Fibroblast of skin of left quadriceps (primary cell): ENCODE measurements around the gene CCDC88B.

Experiments
- DNase-seq, 2 experiments: peaks; one replicate each; pipeline ENCODE4 v3.0.0-alpha.2; 2013; ENCODE audit warnings: low read depth in 2 of 2

The CCDC88B gene

GRCh38 chr11:64359712-64360445 lies 19.9 kb downstream of the CCDC88B start:
- DNase-seq: no peak

GRCh38 chr11:64360448-64360921 lies 20.5 kb downstream of the CCDC88B start:
- no peak for DNase-seq

GRCh38 chr11:64361659-64362058 lies 21.7 kb downstream of the CCDC88B start:
- no peak for DNase-seq

GRCh38 chr11:64362339-64362738 lies 22.3 kb downstream of the CCDC88B start:
- DNase-seq: no peak

- DNase-seq: no peak
Measured at GRCh38 chr11:64364435-64364834, 24.4 kb downstream of the CCDC88B start.

- no peak for DNase-seq
Measured at GRCh38 chr11:64364911-64365310, 24.9 kb downstream of the CCDC88B start.

GRCh38 chr11:64366751-64367150 lies 26.7 kb downstream of the CCDC88B start:
- no peak for DNase-seq

- no peak for DNase-seq
Measured at GRCh38 chr11:64367931-64368672, 28.1 kb downstream of the CCDC88B start.

- DNase-seq: no peak
Measured at GRCh38 chr11:64368673-64369074, 28.7 kb downstream of the CCDC88B start.

GRCh38 chr11:64369440-64370421 lies 29.7 kb downstream of the CCDC88B start:
- DNase-seq: no peak

- DNase-seq: no peak
Measured at GRCh38 chr11:64371201-64371600, 31.2 kb downstream of the CCDC88B start.

- no peak for DNase-seq
Measured at GRCh38 chr11:64372021-64372420, 32.0 kb downstream of the CCDC88B start.

- no peak for DNase-seq
Measured at GRCh38 chr11:64372802-64373597, 33.0 kb downstream of the CCDC88B start.

GRCh38 chr11:64373598-64373974 lies 33.6 kb downstream of the CCDC88B start:
- no peak for DNase-seq

- no peak for DNase-seq
Measured at GRCh38 chr11:64376071-64376470, 36.1 kb downstream of the CCDC88B start.

- DNase-seq: no peak
Measured at GRCh38 chr11:64378335-64378880, 38.4 kb downstream of the CCDC88B start.

- DNase-seq: no peak
Measured at GRCh38 chr11:64379160-64379559, 39.2 kb downstream of the CCDC88B start.

- no peak for DNase-seq
Measured at GRCh38 chr11:64379817-64380709, 40.1 kb downstream of the CCDC88B start.

GRCh38 chr11:64381350-64381749 lies 41.3 kb downstream of the CCDC88B start:
- no peak for DNase-seq

- no peak for DNase-seq
Measured at GRCh38 chr11:64382047-64382446, 42.0 kb downstream of the CCDC88B start.
